Muscle of arm (tissue), 14 donors: Measurements from ENCODE around the gene ENTPD5. TPM values are rescaled to one million over a fixed set of nuclear protein-coding genes. Genes with fewer than 3 reads are reported as not detected.

Experiments
- DNase-seq: peaks from one replicate; pipeline ENCODE4 v3.0.0-alpha.2; 2013
- long read RNA-seq, 11 donors: transcript quantifications; one replicate each; lab custom pipeline, GENCODE V29; 2026
- polyA plus RNA-seq, 12 donors: library from polyadenylated mRNA; unstranded; fragments of 120-200 nt; gene quantifications; one replicate each; pipeline ENCODE4 v1.2.1, GENCODE V29; 2013; ENCODE audit not compliant: insufficient read length in 12 of 12

ENTPD5 gene
- polyA plus RNA-seq, result 10 to 100 TPM in 11 of 12 donors, not detected in 1; 11.4 to 20.0 (median 15.7) TPM
- long read RNA-seq, donor 1, full-length matches to known transcripts, result 1 of 8 reads
- long read RNA-seq, donor 1, partial matches to known transcripts, result 7 of 8 reads
- long read RNA-seq, donor 1, other reads (novel, unspliced or antisense), result 0 of 8 reads
- long read RNA-seq, donor 2, full-length matches to known transcripts, result 2 of 2 reads
- long read RNA-seq, donor 2, partial matches to known transcripts, result 0 of 2 reads
- long read RNA-seq, donor 2, other reads (novel, unspliced or antisense), result 0 of 2 reads
- long read RNA-seq, donor 3, result 0 reads
- long read RNA-seq, donor 4, partial matches to known transcripts, result 11 of 11 reads
- long read RNA-seq, donor 4, other reads (novel, unspliced or antisense), result 0 of 11 reads
- long read RNA-seq, donor 5, full-length matches to known transcripts, result 1 of 11 reads
- long read RNA-seq, donor 5, partial matches to known transcripts, result 5 of 11 reads
- long read RNA-seq, donor 5, other reads (novel, unspliced or antisense), result 5 of 11 reads
- long read RNA-seq, donor 6, full-length matches to known transcripts, result 2 of 2 reads
- long read RNA-seq, donor 6, partial matches to known transcripts, result 0 of 2 reads
- long read RNA-seq, donor 6, other reads (novel, unspliced or antisense), result 0 of 2 reads
- long read RNA-seq, donor 7, result 0 reads
- long read RNA-seq, donor 8, partial matches to known transcripts, result 62 of 75 reads
- long read RNA-seq, donor 8, other reads (novel, unspliced or antisense), result 13 of 75 reads
- long read RNA-seq, donor 9, result 0 reads
- long read RNA-seq, donor 10, full-length matches to known transcripts, result 3 of 3 reads
- long read RNA-seq, donor 10, partial matches to known transcripts, result 0 of 3 reads
- long read RNA-seq, donor 10, other reads (novel, unspliced or antisense), result 0 of 3 reads
- long read RNA-seq, donor 11, full-length matches to known transcripts, result 1 of 1 reads
- long read RNA-seq, donor 11, partial matches to known transcripts, result 0 of 1 reads
- long read RNA-seq, donor 11, other reads (novel, unspliced or antisense), result 0 of 1 reads

- peak; percentile 86 for DNase-seq
Observed at GRCh38 chr14:74018586-74019407, at the start of gene ENTPD5, which contains the start of gene BBOF1. Gene ENTPD5 (minus strand): TSS chr14:74019288. CDS start chr14:73988102, 31,186 bp downstream. Gene BBOF1 (plus strand): TSS chr14:74019349. CDS start chr14:74019479, 130 bp downstream.

- no peak for DNase-seq
Observed at GRCh38 chr14:74065746-74066575, 46.9 kb upstream of the ENTPD5 start.

- DNase-seq, result no peak
Observed at GRCh38 chr14:74064883-74065282, 45.8 kb upstream of the ENTPD5 start.

- no peak for DNase-seq
Observed at GRCh38 chr14:74064426-74064825, 45.3 kb upstream of the ENTPD5 start.

- DNase-seq, result no peak
Observed at GRCh38 chr14:74062809-74063150, 43.7 kb upstream of the ENTPD5 start.

GRCh38 chr14:74049876-74050495 lies 30.9 kb upstream of the ENTPD5 start:
- no peak for DNase-seq

GRCh38 chr14:74048281-74048680 lies 29.2 kb upstream of the ENTPD5 start:
- no peak for DNase-seq

- no peak for DNase-seq
Observed at GRCh38 chr14:74045522-74045921, 26.4 kb upstream of the ENTPD5 start.

- DNase-seq, result no peak
Observed at GRCh38 chr14:74042296-74042695, 23.2 kb upstream of the ENTPD5 start.

GRCh38 chr14:74038020-74038859 lies 19.2 kb upstream of the ENTPD5 start:
- DNase-seq, result peak; percentile 35

- no peak for DNase-seq
Observed at GRCh38 chr14:74035556-74035955, 16.5 kb upstream of the ENTPD5 start.

GRCh38 chr14:74034572-74034971 lies 15.5 kb upstream of the ENTPD5 start:
- DNase-seq, result no peak

- no peak for DNase-seq
Observed at GRCh38 chr14:74029136-74029535, 10.0 kb upstream of the ENTPD5 start.

- DNase-seq, result no peak
Observed at GRCh38 chr14:74022346-74022745, 3.3 kb upstream of the ENTPD5 start.

- peak; percentile 42 for DNase-seq
Observed at GRCh38 chr14:74019408-74020137, 485 bp upstream of the ENTPD5 start.

GRCh38 chr14:74018174-74018585 lies 908 bp downstream of the ENTPD5 start:
- DNase-seq, result no peak

- DNase-seq, result no peak
Observed at GRCh38 chr14:74015963-74016362, 3.1 kb downstream of the ENTPD5 start.

- DNase-seq, result no peak
Observed at GRCh38 chr14:74015176-74015575, 3.9 kb downstream of the ENTPD5 start.
